ENCODE data around the gene FBXW9.
A peak's percentile ranks its signal among the peaks of the same experiment; 100 is the strongest.
"Not testable (repeated sequence)": the region's sequence is repeated elsewhere in the genome, so short reads cannot be mapped to it uniquely, and the experiment has no call there.

Gene FBXW9

DNA sequence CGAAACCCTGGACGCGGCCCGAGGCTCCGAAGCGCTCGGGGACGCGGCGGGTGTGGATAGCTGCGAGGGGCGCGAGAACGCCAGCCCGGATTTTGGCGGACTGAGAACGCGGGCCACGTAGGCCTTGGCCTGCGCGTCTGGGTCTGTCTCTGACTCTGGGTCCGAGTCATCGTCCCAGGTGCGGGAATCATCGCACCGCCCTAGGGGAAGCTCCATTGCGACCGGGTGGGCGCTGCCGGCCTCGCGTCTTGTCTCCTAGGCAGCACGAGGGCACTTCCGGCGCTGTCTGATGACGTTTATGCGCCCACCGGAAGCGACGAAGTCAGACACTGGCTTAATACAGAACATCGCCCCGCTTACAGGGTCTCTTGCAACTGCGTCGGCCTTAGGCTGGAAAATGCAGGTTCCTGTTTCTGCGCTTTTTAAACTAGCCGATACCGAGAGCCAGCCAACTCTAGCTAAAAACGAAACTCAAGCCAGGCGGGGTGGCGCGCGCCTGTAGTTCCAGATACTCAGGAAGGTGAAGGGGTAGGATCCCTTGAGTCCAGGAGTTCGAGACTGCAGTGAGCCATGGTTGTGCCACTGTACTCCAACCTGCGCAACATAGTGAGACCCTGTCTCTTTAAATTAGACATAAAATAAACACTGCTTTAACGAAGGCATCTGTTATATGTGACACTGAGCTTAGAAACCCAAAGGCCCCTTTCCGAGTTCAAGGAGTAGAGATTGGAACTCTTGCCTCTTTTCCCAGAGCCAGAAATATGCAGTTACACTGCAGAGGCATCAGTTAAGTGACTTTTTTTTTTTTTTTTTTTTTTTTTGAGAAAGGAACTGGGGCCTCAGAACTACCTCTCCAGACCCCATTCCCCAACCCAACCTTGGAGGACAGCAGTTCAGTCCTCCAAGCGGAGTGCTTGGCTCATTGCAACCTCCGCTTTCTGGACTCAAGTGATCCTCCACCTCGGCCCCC lies at the start of gene FBXW9:
Gene FBXW9, minus strand, starts transcription at position 266 of the 970 bp plus-strand sequence. Its CDS starts 50 bp downstream, at position 216.
- DNase-seq = peak; percentile 100

DNA sequence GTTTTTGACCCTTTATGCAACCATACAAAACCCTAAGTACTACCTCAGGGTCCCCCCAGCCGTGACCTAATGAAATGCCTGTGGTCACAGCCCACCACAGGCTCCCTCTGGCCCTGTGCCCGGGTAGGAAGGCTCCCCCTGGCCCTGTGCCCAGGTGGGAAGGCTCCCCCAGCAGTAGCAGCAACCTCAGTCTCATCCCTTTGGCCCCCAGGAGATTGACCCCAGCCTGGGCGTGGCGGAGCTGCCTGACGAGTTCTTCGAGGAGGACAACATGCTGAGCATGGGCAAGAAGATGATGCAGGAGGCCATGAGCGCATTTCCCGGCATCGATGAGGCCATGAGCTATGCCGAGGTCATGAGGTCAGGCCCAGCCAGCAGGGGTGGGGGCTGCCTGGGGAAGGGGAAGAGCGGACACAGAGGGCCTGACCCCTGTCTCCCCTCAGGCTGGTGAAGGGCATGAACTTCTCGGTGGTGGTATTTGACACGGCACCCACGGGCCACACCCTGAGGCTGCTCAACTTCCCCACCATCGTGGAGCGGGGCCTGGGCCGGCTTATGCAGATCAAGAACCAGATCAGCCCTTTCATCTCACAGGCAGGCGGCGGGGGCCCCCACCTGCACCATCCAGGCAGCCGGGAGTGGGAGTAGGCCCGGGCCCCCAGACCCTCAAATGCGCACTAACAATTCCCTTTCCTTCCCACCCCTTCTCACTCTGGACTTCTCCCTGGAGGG lies 48.9 kb upstream of the FBXW9 start:
- no peak for DNase-seq

DNA sequence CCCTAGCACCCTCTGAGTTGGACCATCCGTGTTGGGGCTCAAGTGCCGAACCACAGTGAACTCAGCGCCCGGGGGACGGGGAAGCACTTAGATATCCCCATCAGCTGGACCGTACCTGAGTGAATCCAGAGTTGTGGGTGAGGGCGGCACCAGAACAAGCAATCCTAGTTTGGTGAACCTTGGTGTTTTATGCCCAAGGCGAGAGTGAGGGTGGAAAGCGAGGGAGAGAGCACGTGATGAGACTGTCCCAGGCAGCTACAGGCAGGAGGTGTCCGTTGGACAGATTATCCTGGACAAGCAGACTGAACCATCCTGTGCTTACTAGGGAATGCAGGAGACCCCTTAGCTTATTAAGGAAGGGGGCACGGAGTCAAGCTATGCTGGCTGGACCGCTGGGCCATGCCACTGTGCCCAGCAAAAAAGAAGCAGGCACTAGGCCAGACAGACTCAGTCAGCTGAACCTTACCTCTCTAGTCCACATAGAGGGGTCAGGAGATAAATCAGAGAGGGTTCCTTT lies 41.5 kb upstream of the FBXW9 start:
- no peak for DNase-seq

DNA sequence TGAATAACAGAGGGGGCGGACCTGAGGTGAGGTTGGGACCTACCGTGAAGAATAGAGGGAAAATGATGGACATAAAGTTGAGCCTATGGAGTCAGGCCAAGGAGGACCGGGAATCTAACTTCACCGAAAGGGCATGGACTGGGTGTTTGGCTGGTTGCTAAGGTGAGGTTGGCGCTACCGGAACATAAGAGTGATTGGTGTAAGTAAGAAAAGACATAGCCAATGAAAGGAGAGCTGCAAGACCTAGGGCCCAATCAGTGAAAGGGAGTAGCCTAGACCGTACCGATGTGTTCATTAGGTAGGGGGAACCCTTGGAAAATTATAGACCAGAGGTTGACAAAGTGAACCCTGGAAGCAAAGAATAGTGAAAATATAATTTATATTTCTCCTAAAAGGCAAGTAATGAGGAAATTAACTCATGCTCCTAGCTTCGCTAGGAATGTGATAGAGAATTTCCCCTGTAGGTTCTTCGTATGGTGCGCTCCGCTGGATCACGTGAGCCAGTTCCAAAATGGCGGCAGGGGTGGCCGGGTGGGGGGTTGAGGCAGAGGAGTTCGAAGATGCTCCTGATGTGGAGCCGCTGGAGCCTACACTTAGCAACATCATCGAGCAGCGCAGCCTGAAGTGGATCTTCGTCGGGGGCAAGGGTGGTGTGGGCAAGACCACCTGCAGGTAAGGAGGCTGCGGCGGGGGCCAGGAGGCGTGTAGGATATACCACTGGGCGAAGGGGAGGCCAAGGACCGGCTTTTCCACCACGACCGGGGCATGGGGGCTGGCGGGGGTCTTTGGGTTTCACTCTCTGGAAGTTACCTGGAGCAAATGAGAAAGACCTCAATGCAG lies 40.8 kb upstream of the FBXW9 start, which contains the start of gene GET3:
Gene GET3, plus strand, starts transcription at position 503 of the 840 bp plus-strand sequence. Its CDS starts 9 bp downstream, at position 512.
- peak; percentile 93 for DNase-seq

DNA sequence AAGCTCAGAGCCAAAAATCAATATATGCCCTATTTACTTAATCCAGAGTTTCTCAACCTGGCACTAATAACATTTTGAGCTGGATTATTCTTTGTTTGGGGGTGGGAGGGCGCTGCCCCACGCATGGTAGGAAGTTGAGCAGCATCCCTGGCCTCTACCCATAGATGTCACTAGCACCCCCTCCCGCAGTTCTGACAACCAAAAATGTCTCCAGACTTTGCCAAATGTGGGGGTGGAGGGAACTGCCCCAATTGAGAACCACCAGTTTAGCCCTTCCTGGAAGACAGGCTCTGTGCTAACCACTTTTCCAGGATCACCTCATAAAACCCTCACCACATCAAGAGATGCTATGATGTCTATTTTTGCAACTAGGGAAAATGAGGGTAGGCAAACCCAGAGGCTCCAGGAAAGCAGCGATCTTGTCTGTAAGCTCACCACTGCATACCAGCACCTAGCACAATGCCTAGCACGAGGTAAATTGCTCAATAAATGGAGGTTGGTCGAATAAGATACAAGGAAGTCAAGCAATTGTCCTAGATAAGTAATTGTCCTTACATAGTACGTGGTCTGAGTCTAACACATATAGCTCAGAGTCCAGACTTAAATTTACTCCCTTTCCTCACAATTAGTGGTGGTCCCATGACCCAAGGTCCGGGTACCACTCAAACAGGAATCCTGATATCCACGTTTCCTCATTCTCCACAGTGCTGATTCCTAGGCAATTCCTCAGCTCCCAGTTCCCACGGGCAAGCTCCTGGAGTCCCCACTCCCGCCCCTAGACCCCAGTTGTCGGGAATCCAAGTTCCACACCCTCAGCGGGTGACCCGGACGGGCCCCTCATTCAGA lies 37.2 kb upstream of the FBXW9 start:
- peak; percentile 81 for DNase-seq

DNA sequence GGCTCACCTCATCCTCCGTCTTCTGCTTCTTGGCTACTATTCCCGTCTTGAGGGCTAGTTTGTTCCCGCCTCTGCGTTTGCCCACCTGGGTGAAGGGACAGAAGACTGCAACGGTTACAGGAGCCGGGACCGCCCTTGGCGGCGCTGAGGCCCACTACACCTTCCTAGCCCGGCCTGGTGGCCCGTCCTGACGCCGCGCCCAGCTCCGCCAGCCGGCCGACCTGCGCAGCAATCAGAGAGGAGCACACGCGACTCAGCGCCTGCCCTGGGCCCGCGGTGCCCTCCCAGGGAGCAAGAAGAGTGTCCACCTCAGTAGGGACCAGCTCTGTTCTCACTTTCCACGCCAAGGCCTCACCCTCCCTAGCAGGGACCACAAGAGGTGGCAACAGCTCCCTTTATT lies 34.9 kb upstream of the FBXW9 start:
- DNase-seq = no peak

DNA sequence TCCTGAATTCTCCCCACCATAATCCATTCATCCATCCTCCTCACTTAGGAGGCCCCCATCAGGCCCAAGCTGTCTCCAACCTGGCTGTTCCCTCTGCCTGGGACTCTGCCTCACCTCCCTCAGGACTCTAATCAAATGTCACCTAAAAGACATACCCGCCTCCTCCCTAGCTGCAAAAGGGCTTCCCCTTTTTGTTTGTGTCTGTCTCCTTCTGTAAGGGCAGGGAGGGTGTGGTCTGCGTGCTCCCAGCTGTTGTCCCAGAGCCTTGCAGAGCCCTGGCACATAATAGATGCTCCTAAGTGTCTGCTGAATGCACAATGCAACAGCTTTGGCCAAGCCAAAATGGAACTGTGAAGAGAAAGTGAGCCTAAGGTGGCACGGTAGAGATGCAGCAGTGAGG lies 33.6 kb upstream of the FBXW9 start:
- no peak for DNase-seq

DNA sequence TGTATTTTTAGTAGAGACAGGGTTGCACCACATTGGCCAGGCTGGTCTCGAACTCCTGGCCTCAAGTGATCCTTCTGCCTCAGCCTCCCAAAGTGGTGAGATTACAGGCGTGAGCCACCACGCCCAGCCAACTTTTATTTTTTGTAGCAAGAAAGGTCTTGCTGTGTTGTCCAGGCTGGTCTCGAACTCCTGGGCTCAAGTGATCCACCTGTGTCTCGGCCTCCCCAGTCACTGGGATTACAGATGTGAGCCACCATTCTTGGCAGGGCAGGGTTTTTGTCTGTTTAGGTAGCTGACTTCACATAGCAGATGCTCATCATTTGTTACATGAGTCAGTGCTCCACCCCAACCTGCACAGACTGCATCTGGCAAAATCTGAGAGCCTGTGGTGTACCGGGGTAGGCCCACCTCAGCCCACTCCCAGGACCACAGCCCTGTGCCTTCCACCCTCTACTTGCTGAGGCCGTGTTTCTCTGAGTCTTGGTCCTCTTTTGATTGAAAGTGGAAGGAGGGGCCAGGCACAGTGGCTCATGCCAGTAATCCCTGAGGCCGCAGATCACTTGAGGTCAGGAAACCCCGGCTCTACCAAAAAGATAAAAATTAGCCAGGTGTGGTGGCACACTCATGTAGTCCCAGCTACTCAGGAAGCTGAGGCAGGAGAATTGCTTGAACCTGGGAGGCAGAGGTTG lies 31.5 kb upstream of the FBXW9 start:
- DNase-seq = no peak

DNA sequence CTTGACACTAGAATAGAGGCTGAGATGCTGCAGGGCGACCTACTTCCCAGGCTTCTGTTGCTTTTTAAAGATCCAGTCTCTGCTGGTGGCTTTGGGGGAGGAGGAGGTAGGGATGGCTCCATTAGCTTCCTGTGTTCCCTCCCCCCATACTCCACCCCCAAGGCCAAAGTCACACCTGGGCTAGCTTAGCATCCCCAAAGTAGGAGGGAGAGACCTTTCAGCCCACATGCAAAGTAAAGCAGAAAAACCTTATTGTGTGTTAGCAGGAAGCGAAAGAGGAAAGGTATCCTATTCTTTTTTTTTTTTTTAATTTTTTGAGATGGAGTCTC lies 30.5 kb upstream of the FBXW9 start:
- no peak for DNase-seq

DNA sequence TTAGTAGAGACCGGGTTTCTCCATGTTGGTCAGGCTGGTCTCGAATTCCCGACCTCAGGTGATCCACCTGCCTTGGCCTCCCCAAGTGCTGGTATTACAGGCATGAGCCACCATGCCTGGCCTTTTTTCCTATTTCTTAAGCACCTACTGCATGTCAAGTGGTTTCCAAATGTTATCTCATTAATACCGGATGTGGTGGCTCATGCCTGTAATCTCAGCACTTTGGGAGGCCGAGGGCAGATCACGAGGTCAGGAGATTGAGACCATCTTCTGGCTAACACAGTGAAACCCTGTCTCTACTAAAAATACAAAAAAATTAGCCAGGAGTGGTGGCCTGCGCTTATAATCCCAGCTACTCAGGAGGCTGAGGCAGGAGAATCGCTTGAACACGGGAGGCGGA lies 29.2 kb upstream of the FBXW9 start:
- DNase-seq = not testable (repeated sequence)

DNA sequence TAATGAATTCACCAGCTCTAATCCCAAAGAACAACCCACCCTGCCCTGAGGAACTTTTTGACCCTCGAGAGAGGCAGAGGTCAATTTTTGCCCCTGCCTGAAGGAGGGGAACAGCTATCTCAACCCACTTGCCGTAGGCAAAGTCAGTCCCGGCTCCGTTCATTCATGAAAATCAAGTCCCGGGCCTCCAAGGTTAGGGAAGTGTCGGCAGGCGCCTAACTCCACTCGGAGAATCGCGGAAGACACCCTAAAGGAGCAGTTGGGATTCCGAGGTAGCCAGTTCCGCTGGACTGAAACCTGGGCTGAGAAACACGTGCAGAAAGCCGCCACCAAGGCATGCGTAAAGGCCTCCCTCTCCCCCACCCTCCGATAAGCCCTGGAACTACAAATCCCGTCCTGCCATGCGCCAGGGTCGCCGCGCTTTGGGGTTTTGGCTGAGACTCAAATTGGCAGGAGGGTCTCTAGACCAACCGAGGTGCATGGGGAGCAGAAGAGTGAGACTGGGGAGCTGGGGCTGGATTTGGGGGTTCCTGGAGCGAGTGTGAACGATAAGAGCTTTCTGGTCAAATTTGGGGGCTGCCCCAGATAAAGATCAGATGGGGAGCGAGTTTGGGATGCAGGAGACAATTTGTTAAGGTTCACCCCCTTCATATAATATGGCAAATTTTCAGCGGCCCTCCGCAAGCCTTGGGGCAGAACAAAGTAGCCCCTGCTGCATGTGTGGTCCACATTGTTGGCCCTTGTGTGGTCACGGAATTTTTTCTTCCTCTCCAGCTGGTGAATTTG lies 27.4 kb upstream of the FBXW9 start, which contains the start of gene TNPO2:
Gene TNPO2, minus strand, starts transcription at position 292 of the 786 bp plus-strand sequence. CDS start 2,955 bp downstream, outside the sequence.
- peak; percentile 88 for DNase-seq

DNA sequence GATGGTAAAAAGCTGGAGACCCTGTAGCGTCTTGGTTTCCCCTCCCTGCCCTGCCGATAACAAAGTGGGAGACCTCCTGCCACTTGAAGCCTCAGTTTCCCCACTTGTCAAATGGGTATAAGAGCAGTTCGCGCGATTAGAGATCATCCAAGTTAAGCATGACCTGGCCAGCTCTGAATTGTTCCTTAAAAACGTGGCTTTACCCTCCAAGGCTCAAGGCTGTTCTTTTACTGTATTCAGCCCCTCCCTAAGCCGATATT lies 26.9 kb upstream of the FBXW9 start:
- no peak for DNase-seq

DNA sequence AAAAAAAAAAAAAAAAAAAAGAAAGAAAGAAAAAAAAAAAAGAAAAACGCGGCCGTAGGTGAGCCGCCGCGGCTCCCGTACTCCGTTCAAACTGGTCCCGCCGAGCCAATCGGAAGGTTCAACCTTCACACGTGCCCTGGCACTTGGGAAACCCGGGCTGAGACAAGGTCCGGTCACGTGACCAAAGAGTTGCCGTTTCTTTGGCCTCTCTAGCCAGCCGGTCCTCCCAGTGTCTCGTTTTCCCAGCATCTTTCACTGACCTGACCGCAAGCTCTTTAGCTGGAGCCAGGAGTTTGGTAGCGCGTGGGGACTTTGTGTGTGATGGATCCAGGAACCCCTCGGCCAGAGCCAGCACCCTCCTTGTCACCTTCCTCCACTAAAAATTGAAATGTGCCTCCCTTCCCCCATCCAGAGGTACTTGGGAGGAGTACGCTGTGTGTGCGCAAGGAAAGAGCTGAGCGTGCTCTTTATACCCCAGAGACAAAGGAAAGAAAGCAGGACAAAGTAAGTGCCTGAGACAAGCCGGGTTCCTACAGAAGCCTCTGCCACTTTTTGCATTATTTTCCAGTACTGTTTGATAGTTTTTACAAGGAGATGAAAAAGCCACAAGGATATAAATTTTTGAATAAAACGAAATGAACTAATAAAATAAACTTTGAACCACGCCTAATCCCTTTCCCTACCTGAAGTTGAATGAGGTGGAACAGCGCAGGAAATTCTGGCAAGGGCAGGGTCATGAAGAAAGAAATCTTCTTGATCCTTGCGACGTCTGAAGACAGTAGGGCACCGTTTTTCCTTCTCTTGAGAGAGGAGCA lies 26.3 kb upstream of the FBXW9 start:
- peak; percentile 97 for DNase-seq

DNA sequence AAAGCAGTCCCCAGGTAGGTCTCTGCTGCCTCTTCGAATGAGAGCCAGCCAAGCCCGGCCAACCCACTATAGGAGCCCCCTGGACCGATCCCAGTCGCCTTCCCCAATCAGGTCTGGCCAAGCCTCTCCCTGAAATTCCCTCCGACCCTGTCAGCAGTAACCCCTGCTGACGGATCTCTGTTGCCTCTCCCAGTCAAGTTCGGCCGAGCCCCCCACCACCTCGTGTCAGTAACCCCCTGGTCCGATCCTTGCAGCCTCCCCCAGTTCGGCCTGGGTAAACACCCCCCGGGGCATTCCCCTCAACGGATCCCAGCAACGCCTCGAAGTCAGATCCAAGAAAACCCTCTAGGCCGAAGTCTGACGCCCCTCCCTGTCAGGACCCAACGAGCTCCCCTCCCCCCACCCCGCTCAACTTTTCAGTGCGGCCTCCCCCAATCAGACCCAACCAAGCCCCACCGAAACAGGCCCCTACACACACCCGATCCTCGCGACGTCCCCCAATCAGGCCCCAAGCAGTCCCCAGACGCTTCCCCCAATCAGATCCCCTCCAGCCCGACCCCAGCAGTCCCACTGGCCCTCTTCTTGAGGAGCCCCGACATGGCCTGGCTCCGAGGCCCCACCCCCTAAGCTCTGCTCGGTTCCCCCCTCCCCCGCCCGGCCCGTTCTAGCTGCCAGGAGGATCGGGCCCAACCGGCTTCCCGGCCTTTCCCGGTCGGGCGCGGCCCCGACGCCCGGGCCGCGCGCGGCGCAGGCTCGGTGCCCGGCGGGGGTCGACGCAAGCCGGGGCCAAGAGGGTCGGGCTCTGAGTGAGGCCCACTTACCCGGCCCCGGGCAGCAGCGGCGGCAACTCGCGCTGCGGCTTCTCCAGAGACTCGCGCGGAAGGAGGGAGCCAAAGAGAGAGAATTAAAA lies 25.5 kb upstream of the FBXW9 start:
- DNase-seq = peak; percentile 80

DNA sequence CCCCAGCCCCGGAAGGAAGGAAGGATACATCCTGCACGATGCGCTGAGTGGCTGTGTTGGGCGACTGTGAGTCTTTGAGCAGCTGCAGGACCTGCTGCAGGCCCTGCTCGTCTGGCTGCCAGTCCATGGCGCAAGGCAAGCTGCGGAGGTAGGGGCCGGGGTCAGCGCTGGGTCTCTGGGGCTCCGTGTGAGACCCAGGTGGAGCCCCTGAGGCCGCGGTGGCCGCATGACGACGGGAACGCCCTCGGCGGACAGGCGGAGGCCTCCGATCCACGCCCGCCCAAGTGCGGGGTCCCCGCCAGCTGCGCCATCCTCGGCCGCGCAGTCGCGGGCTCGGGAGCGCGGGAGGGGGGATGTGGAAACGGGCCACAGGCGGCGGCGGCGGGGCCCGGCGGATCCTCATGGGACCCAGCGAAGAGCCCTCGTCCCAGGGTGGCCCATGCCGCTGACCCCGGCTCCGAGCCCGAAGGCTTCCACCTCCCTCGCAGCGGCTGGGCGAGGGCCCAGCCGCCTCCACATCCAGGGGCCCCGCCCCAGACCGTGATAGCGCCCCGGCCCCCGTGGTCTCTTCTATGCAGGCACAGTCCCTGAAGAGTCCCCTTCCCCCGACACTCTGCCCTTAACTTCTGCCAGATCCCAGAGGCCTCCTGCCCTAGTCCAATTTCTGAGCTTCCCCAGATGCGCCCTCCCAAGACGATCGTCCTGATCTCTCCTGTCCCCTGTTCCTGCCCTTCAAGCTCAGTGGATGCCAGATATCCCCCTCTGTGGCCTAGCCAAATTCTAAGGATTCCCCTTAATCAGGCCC lies 24.6 kb upstream of the FBXW9 start:
- DNase-seq = peak; percentile 70

DNA sequence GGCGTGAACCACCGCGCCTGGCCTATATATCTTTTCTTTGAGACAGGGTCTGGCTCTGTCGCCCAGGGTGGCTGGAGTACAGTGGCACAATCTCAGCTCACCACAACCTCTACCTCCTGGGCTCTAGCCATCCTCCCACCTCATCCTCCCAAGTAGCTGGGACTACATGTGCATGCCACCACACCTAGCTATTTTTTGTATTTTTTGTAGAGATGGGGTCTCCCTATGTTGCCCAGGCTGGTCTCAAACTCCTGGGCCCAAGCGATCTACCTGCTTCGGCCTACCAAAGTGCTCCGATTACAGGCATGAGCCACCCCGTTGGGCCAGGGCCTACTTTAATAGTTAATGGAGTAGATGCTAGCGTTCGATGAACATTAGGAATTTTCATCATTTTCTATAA lies 23.9 kb upstream of the FBXW9 start:
- DNase-seq = no peak

DNA sequence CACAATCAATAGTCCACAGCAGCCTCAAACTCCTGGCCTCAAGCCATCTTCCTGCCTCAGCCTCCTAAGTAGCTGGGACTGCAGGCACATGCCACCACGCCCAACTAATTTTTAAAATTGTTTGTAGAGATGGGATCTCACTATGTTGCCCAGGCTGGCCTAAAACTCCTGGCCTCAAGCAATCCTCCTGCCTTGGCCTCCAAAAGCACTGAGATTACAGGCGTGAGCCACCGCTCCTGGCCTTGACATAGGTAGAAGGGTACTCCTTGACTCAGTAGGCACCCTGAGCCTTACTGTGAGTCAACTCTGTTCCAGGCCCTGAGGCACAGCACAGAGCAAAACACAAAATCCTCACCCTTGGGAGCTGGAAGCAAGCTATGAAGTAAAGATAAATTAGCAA lies 19.5 kb upstream of the FBXW9 start:
- no peak for DNase-seq

DNA sequence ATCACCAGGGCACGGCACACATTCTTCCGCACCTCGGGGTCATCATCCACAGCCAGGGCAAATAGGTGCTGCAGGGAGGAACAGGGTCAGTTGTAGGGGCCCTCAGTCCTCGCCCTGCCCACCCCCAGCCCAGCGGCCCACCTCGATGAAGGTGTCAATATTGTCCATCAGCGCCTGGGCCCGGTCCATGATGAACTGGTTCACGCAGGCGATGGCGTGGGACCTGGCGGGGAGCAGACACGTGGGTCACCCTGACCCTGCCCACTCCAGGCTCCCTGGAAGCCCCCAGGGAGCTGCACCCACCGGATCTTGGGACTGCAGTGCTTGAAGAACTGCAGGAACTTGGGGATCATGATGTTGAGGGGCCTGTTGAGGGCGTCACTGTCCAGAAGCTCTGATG lies 18.7 kb upstream of the FBXW9 start:
- no peak for DNase-seq
